Activated CD8-positive, alpha-beta memory T cell treated with anti-CD3 and anti-CD28 coated beads, Interleukin-2, amount 50 U/mL, for 1 hour (primary cell): Measurements from ENCODE around the gene CHN1.

Source experiments
- DNase-seq: peaks from one replicate; pipeline ENCODE4 v3.0.0-alpha.2; 2020; ENCODE audit errors: extremely low read depth

Gene CHN1

DNA sequence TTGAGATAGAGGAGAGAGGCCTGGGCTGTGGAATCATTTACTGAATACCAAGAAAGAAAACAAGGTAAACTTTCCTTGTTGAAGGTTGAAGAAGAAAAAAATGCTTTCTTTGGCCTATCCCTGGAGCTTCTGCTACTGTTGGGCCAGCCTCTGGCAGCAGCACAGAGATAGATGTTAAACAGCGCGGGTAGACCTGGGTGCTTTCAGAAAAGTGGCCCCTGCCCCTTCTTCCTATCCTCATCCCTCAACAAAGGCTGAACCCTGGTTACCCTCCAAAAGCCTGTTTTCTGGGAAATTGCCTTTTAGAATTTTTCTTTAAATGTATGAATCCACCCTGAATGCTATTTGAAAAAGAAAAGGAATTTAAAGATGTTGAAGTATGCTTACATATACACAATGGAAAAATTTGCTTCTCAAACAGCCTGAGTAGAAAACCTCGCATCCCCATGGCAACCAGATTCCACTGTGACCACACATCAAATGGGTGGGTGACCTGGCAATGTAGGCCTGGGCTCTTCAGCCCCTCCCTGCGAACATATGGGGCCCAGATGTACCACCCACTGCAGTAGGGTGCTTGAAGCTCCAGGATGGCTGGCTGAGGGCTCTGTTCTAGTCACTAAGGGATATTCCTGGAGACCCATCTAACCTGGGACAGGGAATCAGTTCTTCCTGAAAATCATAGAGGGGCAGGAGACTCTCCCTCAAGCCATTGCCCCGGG lies 217.5 kb downstream of the CHN1 start:
- peak; percentile 39 for DNase-seq

- DNase-seq = no peak
Observed at GRCh38 chr2:174786066-174786725, 219.0 kb downstream of the CHN1 start.

DNA sequence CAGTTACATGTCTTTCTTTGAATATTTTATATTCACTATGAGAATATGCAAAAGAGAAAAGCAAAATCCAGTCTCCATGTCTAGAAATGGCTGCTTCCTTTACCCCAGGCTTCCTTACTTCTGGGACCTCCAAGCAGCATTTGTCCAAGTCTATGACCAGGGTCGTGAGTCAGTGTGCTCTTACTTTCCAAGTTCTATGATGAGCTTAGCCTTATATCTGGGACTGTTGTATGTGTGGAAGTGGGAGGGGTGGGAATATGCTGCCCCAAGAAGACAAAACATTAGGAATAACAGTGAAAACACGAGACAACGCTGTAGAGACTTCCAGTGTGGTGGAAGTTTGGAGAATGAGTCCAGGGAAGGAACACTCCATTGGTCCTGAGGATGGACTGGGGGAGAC lies 219.7 kb downstream of the CHN1 start:
- no peak for DNase-seq

- no peak for DNase-seq
Observed at GRCh38 chr2:174784909-174785308, 220.3 kb downstream of the CHN1 start.

- DNase-seq = no peak
Observed at GRCh38 chr2:174784316-174784715, 220.9 kb downstream of the CHN1 start.

- no peak for DNase-seq
Observed at GRCh38 chr2:174781996-174782395, 223.2 kb downstream of the CHN1 start.

- no peak for DNase-seq
Observed at GRCh38 chr2:174781298-174781697, 223.9 kb downstream of the CHN1 start.

GRCh38 chr2:174780856-174781255 lies 224.3 kb downstream of the CHN1 start:
- DNase-seq = no peak

- DNase-seq = no peak
Observed at GRCh38 chr2:174780191-174780840, 224.9 kb downstream of the CHN1 start.

DNA sequence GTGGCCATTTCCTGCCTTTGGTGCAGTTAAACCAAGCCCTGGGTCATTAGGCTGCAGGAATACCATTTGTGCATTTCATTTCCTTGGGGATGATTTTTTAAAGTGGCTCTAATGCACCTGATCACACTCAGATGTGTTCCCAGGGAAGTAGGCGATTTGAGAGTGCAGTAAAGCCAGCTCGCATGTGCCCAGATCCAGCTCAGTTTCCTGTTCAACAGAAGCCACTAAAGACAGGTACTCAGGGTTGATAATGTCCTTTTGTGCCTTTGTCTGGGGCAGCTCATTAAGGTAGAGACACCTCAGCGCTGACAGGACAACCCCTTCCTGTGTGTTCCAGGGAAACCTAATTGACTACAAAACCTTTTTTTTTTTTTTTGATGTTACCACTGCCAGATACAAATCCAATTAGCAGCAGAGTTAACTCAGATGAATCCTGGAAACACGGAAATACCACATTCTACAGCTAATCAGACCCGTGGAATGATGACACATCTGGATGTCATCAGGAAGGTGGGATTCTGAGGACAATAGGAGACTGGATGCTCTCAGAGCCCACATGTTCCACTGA lies 225.7 kb downstream of the CHN1 start:
- no peak for DNase-seq

DNA sequence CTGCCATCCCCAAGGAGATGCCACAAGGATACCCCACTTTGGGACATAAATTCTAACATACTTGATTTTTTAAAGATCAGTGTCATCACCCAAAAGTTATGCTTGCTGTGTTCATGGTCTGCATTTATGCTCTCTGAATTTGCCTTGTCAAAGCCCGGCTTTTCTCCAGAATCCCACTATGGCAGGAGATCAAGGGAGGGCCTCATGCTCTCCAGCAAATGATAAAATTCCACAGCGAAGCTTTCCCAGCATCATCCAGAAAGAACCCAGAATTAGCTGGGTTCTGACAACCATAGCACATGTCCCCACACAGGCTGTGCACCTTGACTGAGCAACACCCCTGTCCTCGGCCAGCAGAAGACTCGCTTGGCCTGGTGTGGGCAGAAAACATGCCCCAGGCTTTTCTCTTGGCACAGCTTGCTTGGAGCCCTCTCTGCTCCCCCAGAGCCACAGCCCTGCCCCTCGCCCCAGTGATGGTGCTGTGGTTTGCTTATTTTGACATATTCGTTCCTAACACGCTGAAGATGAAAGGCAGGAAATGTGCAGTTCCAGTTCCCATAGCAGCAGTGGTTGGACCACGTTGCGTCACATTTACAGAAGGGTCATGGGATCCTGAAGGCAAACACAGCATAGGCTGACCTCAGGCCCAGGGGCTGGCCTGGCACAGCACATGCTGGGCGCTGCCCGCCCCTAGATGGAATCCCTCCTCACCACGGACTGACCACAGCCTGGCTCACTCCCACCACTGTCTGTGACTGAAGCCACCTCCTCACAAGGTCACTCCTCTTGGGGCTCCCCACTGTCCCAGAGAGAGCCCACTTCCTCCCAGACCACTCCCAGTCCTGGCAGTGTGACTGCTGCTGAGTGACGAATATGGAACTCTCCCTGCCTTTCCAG lies 226.8 kb downstream of the CHN1 start:
- DNase-seq = peak; percentile 73

DNA sequence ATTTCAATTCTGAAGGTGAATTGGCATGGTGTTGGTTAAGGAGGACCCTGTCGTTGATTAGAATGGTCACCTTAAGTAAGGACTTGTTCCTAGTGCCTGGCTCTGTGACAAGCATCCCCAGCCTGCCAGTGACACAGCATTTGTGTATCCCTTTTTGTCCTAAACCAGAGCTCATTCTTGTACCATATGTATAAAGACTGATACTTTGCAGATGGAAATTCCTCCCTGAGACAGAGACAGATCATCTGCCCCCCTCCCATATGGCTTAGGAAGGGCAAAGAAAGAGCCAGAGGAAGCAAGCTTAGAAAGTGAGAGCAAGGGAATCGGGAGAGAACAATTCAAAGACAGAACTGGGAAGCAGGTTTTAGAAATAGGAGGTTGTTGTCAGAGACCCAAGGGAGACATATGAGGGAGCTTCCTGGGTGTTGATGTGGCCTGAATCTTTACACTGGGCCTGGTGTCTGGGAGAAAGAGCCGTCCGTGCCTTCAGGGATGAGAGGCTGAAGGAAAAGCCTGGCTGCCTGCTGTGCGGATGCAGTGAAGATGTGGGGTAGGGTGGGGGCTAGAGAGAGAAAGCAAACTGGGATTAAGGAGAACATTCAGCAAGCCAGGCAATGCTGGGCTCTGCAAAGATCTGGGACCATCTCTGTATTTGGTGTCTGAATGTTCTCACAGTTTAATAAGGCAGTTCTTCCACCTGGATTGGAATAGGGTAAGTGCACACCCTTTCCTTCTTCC lies 227.7 kb downstream of the CHN1 start:
- no peak for DNase-seq

GRCh38 chr2:174776675-174777074 lies 228.5 kb downstream of the CHN1 start:
- no peak for DNase-seq

- DNase-seq = no peak
Observed at GRCh38 chr2:174776223-174776622, 229.0 kb downstream of the CHN1 start.

DNA sequence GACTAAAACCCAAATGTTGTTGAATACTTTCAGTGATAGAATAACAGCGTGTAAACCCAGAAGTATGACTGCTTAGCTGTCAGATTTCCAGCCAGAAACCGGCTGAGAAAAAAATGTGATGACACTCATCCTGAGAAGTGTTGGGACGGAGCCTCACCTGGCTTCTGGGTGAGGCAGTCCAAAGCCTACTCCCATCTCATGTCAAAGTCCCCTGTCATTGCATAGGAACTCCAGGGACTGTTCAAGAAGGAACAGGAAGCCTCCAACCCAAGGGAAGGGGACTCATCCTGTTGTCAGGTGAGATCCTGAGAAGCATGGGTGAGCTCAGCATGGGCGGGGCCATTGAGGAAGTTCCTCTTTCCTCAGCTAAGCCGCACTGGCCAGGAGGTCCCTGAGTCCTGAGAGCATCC lies 229.6 kb downstream of the CHN1 start:
- DNase-seq = no peak

DNA sequence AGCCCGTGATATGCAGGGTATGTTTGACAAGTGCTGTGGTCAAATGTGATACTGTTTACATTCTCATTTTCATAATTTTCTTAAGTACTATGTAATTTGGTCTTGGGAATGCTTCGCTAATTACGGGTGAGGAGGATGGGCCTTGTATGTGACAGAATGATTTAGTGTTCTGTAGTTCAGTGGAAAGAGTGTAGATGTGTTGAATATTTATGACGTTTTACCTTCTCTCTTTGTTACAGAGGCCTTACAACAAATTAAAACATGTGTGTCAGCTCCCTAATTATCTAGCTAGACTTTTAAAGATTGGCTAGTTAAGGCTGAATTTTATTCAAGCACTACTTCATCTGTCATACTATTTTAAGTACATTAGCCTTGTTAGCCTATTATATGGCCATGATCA lies 230.3 kb downstream of the CHN1 start:
- DNase-seq = no peak

DNA sequence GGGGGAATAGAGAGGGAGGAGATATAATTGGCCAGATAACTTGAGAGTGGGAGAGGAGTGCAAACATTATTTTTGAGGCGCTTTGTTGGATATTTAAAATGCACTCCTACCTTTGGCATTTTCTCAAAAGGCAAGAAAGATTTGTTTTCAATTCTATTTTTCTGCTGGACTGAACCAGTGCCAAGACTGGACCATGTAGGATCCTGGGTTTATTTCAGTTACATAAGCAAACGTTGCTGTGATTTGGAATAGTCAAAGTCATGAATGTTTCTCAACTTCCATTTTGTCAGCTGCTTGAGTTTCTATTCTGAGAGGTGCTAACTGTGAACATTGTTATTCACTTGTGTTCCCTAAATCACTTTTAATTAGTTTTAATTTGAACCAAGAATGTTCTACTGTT lies 232.0 kb downstream of the CHN1 start:
- no peak for DNase-seq

GRCh38 chr2:174772472-174772801 lies 232.7 kb downstream of the CHN1 start:
- no peak for DNase-seq

GRCh38 chr2:174771631-174772471 lies 233.3 kb downstream of the CHN1 start:
- no peak for DNase-seq

GRCh38 chr2:174771136-174771535 lies 234.0 kb downstream of the CHN1 start:
- DNase-seq = no peak
